Mucosa of stomach (tissue), 1 donor: ENCODE results near the gene NPC1L1.
"Not testable (repeated sequence)": the region's sequence is repeated elsewhere in the genome, so short reads cannot be mapped to it uniquely, and the experiment has no call there.

Source experiments
- H3K27me3 ChIP-seq: one replicate; pipeline ENCODE4 v1.7.0; 2013; ENCODE audit warnings: mild to moderate bottlenecking, low read length; ENCODE audit not compliant: control insufficient read depth, insufficient read depth
- H3K36me3 ChIP-seq: one replicate; pipeline ENCODE4 v1.7.0; 2013; ENCODE audit warnings: low read length; ENCODE audit not compliant: control insufficient read depth, insufficient read depth
- H3K4me1 ChIP-seq: one replicate; pipeline ENCODE4 v1.7.0; 2013; ENCODE audit warnings: mild to moderate bottlenecking, low read length; ENCODE audit not compliant: control insufficient read depth, insufficient read depth
- H3K4me3 ChIP-seq: one replicate; pipeline ENCODE4 v1.7.0; 2013; ENCODE audit warnings: low read length
- H3K9ac ChIP-seq: one replicate; pipeline ENCODE4 v1.7.0; 2013; ENCODE audit warnings: mild to moderate bottlenecking, low read length, moderate library complexity
- H3K9me3 ChIP-seq: one replicate; pipeline ENCODE4 v1.7.0; 2013; ENCODE audit warnings: mild to moderate bottlenecking, low read length, moderate library complexity; ENCODE audit not compliant: control insufficient read depth
- donor health status: Pancreatic carcinoma.

The NPC1L1 gene

DNA sequence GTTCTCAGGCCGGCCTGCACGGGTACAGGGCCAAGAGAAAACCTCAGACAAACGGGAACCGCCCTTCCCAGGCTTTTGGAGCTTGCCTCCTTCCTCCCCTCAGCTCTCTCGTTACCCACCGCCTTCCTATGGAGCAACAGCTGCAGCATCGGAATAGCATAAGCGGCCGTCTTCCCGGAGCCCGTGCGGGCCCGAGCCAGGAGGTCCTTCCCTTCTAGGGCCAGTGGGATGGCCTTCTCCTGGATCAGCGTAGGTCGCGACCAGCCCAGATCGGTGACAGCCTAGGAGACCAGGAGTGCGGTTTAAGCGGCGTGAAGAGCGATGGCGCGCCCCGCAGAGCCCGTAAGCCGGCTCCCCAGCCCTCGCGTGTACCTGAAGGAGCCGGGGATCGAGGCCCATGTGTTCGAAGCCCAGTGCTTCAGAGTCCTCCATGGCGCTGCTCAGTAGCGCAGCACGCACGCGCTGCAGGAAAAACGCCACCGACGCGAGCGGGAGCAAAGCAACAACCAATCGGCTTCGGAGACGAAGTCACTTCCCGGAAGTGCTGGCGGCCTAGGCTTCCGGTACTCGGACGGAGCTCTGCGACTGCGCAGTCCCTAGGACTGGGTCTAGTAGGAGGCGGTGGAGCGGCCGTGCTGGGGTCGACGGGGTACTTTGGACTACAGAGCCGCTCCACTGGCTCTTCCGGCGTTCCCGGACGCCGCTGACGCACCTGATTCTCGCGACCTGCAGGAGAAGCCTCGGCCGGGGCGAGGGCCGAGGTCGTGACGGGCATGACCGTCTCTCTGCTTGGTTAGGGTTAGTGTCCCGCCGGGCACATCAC, 32.5 kb upstream of the NPC1L1 start, which contains the start of gene DDX56:
Gene DDX56, minus strand, starts transcription at position 445 of the 823 bp plus-strand sequence. Its CDS starts 13 bp downstream, at position 432.
- Histone ChIP-seq H3K36me3 (peaks cover 30% of the 10 kb centered on the region), H3K27me3 (no peaks in the 10 kb centered on the region), H3K4me1 (peaks cover 17% of the 10 kb centered on the region), H3K9me3 (no peaks in the 10 kb centered on the region), H3K9ac (peak within 1 kb of the TSS; percentile 88), H3K4me3 (peak within 1 kb of the TSS; percentile 93)

GRCh38 chr7:44572771-44573170, 31.6 kb upstream of the NPC1L1 start:
- Histone ChIP-seq H3K36me3 (peaks cover 39% of the 10 kb centered on the region), H3K9me3 (no peaks in the 10 kb centered on the region), H3K9ac (peak overlapping the region; percentile 88), H3K27me3 (no peaks in the 10 kb centered on the region), H3K4me1 (peaks cover 17% of the 10 kb centered on the region), H3K4me3 (peak overlapping the region; percentile 93)

DNA sequence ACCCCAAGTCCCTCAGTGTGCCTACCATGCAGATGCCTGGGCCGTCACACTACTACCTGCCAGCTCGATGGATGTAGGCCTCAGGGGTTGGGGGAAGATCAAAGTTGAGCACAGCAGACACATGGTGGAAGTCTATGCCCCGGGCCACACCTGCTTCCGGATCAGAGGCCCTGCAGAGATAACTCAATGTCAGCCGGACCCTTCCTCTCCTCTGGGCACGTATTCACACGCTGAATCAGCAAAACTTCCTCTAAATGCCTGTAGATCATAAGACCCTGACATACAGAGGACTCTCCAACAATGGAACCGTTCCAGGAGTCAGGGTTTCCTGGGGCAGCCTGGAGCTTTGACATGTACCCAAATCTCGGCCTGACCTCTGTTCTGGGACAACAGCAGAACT, 28.8 kb upstream of the NPC1L1 start:
- Histone ChIP-seq H3K4me3 (no peak overlapping the region), H3K36me3 (peaks cover 44% of the 10 kb centered on the region), H3K4me1 (peaks cover 20% of the 10 kb centered on the region), H3K9me3 (no peaks in the 10 kb centered on the region), H3K27me3 (no peaks in the 10 kb centered on the region), H3K9ac (no peak overlapping the region)

DNA sequence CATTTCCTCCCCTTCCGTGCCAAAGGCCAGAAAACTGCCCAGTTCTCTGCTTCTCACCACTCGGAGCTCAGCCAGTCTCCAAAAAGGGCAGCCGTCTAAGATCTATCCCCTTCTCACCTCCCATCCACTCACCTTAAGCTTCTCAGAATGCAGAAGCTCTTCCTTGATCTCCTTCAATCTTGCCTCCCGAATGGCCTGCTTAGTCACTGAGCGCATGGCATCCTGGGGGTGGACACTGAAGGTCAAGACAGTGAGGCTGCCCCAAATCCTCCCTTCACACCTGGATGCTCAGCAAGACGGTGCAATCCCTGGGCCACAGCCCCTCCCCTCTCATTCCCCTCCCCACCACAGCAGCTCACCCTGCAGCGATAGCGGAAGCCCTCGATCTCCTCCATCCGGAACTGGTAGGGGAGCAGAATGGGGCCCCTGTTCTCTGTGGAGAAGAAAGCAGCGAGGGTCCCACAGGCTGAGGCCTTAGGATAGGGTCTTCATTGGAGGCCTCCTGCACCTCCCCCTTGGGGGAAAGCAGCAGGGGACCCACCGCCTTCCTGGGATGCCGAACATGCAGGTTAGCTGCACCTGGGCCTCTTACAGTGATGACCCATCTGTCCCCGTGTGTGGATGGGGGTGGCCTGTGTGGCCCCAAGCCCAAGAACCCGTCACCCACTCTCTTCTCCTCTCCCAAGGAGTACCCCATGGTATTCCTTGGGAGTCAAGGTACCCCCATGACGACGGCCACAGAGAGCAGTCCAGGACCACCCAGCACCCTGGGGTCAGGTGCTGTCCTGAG, 27.8 kb upstream of the NPC1L1 start:
- H3K36me3 ChIP-seq: peaks cover 52% of the 10 kb centered on the region
- no peaks in the 10 kb centered on the region for H3K9me3 ChIP-seq
- peaks cover 14% of the 10 kb centered on the region for H3K4me1 ChIP-seq
- H3K27me3 ChIP-seq: no peaks in the 10 kb centered on the region
- no peak overlapping the region for H3K9ac ChIP-seq
- no peak overlapping the region for H3K4me3 ChIP-seq

- Histone ChIP-seq H3K9me3 (no peaks in the 10 kb centered on the region), H3K27me3 (no peaks in the 10 kb centered on the region), H3K4me1 (peaks cover 10% of the 10 kb centered on the region), H3K36me3 (peaks cover 52% of the 10 kb centered on the region), H3K9ac (no peak overlapping the region), H3K4me3 (no peak overlapping the region)
Measured at GRCh38 chr7:44567884-44568283, 26.8 kb upstream of the NPC1L1 start.

- H3K27me3 ChIP-seq: no peaks in the 10 kb centered on the region
- H3K4me1 ChIP-seq: peaks cover 15% of the 10 kb centered on the region
- H3K9me3 ChIP-seq: no peaks in the 10 kb centered on the region
- H3K9ac ChIP-seq: no peak overlapping the region
- H3K36me3 ChIP-seq: peaks cover 46% of the 10 kb centered on the region
- H3K4me3 ChIP-seq: no peak overlapping the region
Measured at GRCh38 chr7:44566680-44567079, 25.6 kb upstream of the NPC1L1 start.

DNA sequence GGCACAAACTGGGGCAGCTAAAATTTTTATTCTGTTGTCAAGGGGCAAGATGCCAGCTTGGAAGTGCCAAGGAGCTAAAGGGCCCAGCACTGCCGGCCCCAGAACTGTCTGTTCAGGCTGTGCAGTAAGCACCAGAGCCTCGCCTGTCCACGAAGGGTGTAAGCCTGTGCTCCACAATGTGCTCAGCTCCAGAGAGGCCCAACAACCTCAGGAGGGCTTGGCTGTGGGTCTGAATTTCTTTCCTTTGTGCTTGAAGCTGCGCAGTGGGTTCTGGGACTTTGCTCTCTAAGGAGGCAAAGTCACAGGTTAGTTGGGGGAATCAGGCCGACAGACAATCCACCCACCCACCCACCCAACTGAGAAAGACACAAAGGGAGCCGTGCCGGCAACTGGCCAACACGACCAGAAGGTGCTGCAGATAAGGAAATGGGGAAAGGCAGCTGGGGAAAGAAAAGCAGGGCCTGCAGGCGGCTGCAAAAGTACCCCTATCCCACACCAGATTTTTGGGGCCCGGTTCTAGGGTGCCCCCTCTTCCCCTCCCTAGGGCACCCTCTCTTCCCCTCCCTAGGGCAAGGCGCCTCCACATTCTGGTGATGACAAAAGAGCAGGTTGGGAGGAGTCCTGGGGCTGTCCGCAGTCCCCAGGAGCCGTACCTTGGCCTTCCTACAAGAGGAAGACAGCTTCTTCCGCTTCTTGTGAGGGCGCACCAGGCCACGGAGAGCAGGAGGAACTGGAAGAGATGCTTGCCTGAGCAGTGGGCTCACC, 24.8 kb upstream of the NPC1L1 start:
- no peak overlapping the region for H3K4me3 ChIP-seq
- peaks cover 39% of the 10 kb centered on the region for H3K36me3 ChIP-seq
- no peaks in the 10 kb centered on the region for H3K27me3 ChIP-seq
- H3K9ac ChIP-seq: no peak overlapping the region
- H3K4me1 ChIP-seq: peaks cover 19% of the 10 kb centered on the region
- no peaks in the 10 kb centered on the region for H3K9me3 ChIP-seq

GRCh38 chr7:44565097-44565794, 24.1 kb upstream of the NPC1L1 start:
- no peaks in the 10 kb centered on the region for H3K9me3 ChIP-seq
- no peak overlapping the region for H3K4me3 ChIP-seq
- H3K4me1 ChIP-seq: peaks cover 19% of the 10 kb centered on the region
- H3K9ac ChIP-seq: no peak overlapping the region
- H3K36me3 ChIP-seq: peaks cover 35% of the 10 kb centered on the region
- H3K27me3 ChIP-seq: no peaks in the 10 kb centered on the region

DNA sequence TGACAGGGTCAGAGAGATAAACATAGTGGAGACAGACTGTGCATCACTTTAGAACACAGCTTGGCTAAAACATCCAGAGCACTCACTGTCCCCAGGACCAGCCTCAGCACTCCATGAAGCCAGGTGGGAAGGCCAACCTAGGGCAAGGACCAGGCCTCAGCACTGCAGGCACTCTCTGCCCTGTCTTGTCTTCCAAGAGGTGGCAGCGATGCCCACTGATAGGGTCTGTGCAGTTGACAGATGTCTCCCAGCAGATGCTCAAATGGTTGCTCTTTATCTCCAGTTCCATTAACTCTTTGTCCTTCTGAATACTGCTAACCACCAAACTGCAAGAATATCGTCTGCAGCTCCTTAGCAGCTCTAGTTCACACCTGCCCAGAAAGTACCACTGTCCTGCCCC, 23.5 kb upstream of the NPC1L1 start:
- H3K36me3 ChIP-seq: peaks cover 29% of the 10 kb centered on the region
- H3K4me3 ChIP-seq: no peak overlapping the region
- H3K9ac ChIP-seq: no peak overlapping the region
- no peaks in the 10 kb centered on the region for H3K27me3 ChIP-seq
- H3K4me1 ChIP-seq: peaks cover 19% of the 10 kb centered on the region
- no peaks in the 10 kb centered on the region for H3K9me3 ChIP-seq

DNA sequence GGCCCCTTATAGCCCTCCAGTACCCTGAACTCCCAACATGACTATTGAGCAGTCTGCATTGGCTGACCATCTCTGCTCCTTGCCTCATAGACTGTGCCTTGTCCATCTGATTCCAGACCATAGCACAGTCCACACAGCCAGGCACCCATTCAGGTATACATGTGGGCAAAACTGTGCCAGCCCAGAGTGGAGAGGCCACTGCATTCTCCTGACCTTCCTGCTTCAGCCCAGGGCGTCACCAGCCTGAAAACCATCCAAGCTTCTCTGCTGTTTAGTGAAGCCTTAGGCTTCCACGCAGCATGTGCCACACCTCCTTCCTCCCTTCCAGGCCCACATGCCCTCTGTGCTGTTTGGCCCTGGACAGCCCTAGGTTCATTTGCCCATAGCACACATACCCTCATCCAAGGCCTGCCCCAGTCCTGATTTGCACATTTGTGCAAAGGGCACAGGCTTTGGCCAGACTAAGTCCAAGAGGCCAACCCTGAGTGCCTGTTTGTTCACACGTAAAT, 22.1 kb upstream of the NPC1L1 start:
- H3K9me3 ChIP-seq: no peaks in the 10 kb centered on the region
- H3K4me3 ChIP-seq: no peak overlapping the region
- H3K36me3 ChIP-seq: peaks cover 17% of the 10 kb centered on the region
- H3K4me1 ChIP-seq: peaks cover 19% of the 10 kb centered on the region
- H3K27me3 ChIP-seq: no peaks in the 10 kb centered on the region
- no peak overlapping the region for H3K9ac ChIP-seq

GRCh38 chr7:44562622-44562962, 21.5 kb upstream of the NPC1L1 start:
- not testable (repeated sequence) for H3K27me3 ChIP-seq, H3K9me3 ChIP-seq, H3K9ac ChIP-seq, H3K4me3 ChIP-seq
- Histone ChIP-seq H3K4me1 (peaks cover 19% of the 10 kb centered on the region), H3K36me3 (peaks cover 11% of the 10 kb centered on the region)
